SU-DHL-6 (cell line): Measurements from ENCODE around the gene OLR1.

Source experiments
- CTCF ChIP-seq: fragments of 200-600 bp; sonication (generic); IDR thresholded peaks from one replicate; pipeline ENCODE4 v1.5.1; 2017; ENCODE audit warnings: antibody characterized with exemption, mild to moderate bottlenecking, low read length, moderate library complexity; ENCODE audit not compliant: insufficient read depth, poor library complexity, severe bottlenecking
- EZH2phosphoT487 ChIP-seq: fragments of 200-600 bp; sonication (generic), shearing (Covaris generic); conservative IDR thresholded peaks from 2 replicates; pipeline ENCODE4 v1.6.1; 2018; ENCODE audit warnings: mild to moderate bottlenecking, antibody characterized with exemption, low read length, moderate library complexity, mixed read lengths

GRCh38 chr12:10142976-10143589 lies 28.8 kb downstream of the OLR1 start:
- no peak for TF ChIP-seq CTCF
- no peak for TF ChIP-seq EZH2phosphoT487
